GM21529 (cell line): Measurements from ENCODE around the gene PPP3R1.

ENCODE experiments used
- ATAC-seq: cut with Tn5 transposase; IDR thresholded peaks from one replicate; pipeline ENCODE4 v1.9.1; 2021; ENCODE audit not compliant: unreplicated experiment

PPP3R1 gene

DNA sequence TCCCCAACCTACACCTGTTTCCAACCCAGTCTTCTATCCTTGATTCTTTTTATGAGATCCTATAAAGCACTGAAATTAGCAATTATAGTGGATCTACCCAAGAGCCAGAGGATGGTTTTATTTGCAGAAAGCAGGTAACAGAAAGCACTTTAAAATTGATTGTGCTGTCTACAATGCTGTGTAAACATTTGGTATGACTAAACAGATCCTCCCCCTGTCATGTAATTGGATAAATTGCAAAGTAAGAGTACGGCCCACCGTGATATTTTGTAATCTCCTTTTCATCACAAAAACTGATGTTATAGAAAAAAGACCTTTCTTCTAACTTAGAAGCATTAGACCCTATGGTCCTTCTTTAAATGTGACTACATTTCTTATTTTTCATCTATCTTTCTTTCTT, 11.3 kb upstream of the PPP3R1 start:
- no peak for ATAC-seq

DNA sequence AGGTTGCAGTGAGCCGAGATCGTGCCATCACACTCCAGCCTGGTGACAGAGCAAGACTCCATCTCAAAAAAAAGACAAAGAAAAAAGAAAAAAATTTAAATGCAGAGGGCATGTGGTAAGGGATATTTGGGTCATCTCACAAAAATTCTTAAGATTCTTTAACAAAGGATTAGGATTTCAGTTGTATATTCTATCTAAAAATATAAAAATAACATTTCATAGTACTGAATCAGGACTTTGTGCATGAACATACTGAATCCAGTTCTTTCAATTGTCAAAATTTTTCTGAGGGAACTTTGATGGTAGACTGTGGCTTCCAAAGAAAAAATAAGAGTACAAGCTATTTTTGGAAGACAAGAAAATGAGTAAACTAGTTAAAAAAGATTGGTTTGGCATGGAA, 6.5 kb upstream of the PPP3R1 start:
- ATAC-seq = no peak

DNA sequence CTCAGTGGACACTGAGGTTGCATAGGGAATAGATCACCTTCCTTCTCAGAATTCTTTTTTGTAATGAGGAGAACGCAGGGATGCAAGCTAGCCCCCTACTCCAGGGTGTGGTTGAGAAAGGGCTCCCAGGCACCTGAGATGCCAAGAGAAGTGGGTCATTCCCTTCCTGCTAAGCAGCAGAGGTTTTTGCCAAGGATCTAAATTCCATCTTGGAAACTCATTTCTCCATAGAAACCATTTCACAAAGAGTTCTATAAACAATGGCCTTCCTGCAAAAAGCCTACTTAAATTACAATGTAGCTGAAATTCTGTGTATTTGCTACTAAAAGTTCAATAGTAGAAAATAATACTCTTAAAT, 3.7 kb upstream of the PPP3R1 start:
- no peak for ATAC-seq

DNA sequence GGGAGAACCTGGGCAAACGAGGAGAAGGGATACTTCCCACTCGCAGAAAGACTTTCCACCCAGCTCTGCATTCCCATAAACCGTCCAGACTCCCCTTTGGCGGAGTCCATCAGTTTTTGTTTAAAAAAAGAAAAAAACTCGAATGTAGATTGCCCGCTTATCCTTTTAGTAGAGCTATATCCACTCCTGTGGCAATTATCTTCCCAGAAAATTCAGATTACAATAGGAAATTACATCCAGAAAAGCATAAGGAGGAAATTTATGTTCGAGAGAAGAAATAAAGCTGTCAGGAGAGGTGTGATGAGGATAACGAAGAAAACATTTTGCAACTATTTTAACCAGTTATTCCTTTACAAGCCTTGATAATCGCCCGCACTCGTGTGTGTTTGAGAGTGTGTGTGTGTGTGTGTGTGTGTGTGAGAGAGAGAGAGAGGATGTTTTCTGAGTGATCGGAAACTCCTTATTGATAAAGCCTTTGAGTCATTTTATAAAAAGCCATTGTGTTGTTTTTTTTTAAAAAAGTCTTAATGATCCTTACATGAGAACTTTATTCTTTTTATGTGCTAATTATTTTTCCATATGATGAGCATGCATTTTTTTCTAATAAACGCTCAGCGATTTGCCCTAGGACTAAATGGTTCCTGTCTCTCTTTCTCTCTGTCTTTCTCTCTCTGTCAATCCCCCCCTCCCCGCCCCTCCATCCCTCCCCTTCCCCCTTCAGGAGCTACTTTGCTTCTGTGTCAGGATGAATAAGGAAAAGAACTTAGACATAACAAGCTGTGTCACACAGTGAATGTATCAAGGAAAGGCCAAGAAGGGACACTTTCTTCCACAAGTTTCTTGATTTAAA, 1.1 kb upstream of the PPP3R1 start:
- no peak for ATAC-seq

DNA sequence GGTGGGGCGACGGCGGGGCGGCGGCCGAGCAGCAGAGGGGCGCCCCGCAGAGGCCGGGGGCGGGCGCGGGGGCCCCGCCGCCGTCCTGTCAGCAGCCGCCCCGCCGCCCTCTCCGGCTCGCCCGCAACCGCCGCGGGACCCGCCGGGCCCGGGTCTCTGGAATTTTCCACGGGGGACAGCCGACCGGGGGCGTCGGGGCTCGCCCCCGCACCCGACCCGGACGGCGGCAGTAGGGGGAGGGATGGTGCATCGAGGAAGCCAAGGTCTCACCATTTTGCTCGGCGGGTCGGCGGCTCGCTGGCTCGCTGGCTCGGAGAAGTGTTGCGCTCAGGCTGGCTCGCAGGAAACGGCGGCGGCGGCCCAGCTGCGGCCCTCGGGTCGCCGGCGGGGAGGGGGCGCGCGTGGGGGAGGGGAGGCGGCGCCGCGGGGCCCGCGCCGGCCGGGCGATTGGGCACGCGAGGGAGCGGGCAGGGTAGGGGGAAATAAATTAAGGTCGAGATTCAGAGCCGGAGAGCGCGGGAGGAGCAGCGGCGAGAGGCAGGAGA, 405 bp downstream of the PPP3R1 start:
- peak; percentile 8 for ATAC-seq

DNA sequence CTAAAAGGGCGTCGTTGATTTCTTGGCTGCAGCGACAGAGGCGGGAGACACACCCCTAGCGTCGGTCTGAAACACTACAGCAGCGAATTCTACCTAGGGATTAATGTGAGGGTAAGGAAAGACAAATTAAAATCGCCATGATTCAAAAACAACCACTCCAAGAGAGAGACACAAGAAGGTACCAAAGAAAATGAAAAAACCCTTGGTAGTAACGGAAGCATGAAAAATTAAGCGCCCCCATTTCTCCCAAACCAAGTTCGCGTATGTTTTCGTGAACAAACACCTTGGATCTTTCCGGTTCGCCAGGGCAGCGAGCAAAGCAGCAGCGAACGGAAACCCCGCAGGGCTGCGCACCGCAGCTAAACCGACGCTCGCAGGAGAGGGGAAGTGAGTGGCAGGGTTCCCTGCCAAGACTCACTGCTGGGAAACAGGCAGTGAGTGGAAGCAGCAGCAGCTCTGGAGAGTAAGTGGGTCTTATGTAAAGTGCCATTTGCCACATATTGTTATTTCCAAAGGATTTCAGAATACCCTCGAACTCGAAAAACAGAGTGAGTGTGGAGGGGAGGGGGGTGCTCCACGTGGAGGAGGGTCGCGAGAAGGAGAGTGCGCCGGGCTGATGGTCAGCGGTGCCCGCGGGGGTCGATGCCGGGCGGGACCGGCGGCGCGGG, 1.0 kb downstream of the PPP3R1 start:
- ATAC-seq = peak; percentile 57

DNA sequence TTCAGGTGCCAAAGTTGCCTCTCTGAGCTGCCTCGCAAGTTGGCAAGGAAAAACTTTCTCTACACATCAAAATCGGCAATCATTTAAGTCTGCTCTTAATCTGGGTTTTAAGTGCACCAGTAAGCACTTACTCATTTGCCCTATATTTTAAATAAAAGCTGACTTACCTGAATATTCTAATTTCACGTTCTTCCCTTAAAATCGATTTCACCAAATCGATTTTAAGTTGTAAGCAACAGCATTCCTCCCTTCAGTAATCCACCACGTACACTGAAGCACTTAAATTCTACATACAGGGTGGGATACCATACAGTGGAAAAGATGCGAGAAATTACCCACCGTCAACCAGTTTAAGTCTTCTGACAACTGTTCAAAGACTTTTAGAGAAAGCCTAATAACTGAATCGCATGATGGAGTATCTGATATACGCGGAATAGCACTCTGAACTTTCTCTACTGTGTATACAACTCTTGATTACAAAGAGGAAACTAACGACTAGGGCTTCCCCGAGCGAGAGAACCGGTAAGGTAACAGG, 1.6 kb downstream of the PPP3R1 start:
- ATAC-seq = no peak

DNA sequence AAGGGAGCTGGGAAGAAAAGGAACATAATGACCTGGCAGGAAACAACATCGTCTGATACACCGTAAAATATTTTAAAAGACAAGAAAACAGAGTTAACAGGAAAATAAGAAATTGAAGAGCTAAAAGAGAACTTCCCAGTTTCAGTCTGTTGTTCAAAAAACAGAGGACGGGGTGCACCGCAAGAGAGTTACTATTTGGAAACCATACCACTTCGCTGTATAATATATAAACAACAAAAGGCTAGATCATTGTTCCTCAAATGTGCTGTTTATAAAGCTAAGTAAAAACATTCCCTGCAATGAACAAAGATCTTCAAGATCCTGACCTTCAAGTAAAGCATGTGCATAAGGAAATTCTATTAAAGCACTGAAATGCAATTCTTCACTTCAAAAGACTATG, 2.1 kb downstream of the PPP3R1 start:
- no peak for ATAC-seq

DNA sequence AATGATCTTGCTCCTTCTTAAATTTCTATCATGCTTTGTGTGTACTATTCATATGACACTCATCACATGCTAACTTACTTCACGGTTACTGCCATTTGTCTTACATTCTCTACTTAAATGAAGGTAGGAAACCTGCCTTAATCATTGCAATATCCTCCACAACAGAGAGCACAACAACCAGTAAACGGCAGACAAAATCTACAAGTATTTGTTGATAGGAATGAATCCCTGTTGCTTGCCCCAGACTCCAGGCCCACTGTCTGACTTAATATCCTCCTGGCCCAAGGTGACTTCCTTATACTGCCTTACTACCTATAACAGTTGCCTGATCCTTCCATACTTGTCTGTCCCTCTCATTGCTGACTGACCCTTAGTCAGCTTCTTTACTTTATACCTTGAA, 3.5 kb downstream of the PPP3R1 start:
- ATAC-seq = no peak

DNA sequence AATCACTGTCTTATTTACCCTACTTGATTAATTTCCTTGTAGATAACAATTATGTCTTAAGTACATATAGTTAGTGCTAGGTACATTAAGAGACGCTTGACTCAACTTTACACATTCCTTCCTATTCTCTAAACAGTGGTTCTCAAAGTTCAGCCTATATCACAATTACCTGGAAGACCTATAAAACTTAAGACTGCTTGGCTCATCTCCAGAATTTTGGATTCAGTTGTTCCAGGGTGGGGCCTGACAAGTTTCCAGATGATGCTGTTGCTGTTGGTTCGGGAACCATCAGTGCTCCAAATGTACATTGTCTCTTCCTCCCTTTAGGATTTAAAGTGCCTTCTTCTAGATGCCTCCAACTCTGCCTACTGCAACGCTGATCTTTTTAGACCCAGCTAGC, 4.0 kb downstream of the PPP3R1 start:
- no peak for ATAC-seq

DNA sequence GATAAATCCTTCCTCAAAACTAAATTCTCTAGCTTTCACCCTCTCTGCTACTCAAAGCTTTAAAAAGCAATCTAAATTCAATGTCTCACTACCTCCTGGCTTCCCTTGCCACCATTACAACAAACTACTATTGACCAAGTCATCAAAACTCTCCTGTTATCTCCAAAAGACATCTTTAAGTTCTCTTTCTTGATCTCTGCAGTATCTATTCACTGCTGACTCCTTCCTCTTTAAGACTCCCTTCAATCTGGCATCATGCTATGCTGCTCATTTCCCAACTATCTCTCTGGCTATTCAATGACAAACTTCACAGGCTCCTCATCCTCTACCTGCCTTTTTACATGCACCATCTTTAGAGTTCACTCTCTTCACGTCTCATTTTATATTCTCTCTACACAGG, 5.9 kb downstream of the PPP3R1 start:
- no peak for ATAC-seq

DNA sequence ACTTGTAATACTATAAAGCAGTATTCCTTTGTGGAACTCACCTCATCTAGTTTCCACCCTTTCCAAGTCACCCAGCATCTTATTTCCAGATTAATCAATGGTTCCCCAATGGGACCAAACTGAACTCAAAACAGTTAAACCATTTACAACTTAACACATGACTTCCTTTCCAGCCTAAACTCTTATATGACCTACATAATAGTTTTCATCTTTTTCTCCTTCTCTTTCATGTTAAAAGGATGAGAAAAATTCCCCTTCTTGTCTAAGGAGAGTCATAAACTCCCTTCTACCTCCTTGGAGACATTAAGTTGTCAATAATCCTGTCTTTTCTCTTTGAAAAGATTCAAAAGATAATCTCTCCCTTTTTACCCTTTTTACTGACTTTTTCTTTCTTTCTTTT, 6.7 kb downstream of the PPP3R1 start:
- ATAC-seq = no peak

DNA sequence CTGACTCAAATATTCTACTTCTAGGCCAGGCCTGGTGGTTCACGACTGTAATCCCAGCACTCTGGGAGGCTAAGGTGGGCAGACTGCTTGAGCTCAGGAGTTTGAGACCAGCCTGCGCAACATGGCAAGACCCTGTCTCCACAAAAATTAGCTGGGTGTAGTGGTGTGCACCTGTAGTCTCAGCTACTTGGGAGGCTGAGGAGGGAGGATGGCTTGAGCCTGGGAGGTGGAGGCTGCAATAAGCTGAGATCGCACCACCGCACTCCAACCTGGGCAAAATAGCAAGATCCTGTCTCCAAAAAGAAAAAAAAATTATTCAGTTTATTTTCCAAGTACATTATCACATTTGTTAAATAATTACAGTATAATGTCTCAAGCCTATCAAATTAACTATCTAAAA, 7.3 kb downstream of the PPP3R1 start:
- ATAC-seq = no peak

DNA sequence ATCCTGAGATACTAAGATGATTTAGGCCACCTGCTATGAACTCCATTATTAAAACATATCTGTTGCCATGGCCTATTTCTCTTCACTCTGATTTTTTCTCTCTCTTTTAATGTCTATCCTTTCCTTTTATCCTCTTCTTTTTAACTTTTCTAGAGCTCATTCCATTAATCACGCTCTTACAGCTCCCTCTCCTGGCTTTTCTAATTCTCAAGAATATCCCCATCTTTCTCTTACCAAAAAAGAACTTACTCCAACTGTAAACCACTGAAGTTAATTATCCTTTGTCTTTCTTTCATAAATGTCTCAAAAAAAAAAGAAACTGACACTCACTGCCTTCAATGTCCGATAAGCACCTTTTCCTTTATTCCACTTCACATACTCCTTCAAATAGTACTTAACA, 7.9 kb downstream of the PPP3R1 start:
- no peak for ATAC-seq

DNA sequence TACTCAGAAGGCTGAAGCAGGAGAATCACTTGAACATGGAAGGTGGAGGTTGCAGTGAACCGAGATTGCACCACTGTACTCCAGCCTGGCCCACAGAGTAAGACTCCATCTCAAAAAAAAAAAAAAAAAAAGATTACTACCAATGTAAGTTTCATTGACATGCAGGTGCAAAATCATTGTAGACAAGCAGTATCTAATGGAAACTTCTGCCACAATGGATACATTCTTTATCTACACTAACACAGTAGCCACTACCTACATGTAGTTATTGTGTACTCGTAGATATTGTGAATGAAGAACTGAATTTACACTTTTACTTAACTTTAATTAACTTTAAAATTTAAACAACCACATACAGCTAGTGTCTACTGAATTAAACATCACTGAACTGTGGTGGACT, 10.6 kb downstream of the PPP3R1 start:
- ATAC-seq = no peak

DNA sequence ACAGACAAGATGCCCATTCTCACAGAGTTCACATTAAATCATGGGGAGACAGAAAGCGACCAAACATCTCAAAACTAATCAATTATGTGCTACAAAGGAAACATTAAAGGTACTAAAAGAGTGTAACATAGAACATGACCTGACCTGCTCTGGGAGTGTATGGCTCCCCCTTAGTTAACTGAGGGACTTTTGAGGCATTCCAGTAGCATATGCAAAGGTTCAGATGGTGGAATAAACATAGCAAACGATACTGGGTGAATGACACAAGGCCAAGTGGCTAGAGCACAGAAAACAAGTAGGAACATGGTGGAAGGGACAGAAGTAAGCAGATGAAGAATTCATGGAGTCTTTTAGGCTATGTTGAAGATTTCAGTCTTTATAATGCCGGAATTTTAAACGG, 11.9 kb downstream of the PPP3R1 start:
- no peak for ATAC-seq

DNA sequence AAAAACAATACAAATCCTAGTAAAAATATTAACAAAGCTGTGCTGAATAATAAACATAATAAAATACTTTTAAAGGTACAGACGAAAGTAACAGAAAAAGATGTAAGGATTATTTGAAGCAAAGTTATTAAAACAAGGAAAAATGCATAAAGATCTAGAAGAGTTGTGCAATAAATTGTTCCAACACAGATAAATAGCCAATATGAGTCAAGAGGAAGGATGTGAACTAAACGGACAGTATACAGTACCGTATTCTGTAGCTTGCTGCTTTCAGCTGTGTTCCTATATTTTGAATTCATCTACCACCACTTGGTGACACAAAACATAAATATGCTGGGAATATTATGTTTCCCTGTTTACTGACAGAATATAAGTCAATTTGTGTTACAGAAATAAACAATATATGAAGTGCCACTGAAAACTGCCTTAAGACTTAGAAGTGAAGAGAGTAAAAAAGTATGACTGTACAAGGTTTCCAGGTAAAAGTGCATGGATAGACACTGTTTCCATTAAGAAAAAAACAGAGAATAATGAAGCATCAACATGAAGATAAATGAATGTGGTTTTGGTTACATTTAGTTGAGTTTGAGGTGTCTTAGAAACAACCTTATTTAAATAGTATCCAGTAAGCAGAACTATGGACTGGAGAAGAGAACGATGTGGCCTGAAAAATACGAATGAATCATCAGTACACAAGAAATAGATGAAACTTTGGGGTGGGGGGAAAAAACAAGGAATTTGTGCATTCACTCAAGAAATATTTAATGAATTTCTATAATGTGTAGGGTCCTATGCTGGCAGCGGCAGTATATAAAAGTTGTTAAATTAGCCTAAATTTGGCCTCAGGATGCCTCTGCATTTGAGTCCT, 13.1 kb downstream of the PPP3R1 start:
- ATAC-seq = no peak

DNA sequence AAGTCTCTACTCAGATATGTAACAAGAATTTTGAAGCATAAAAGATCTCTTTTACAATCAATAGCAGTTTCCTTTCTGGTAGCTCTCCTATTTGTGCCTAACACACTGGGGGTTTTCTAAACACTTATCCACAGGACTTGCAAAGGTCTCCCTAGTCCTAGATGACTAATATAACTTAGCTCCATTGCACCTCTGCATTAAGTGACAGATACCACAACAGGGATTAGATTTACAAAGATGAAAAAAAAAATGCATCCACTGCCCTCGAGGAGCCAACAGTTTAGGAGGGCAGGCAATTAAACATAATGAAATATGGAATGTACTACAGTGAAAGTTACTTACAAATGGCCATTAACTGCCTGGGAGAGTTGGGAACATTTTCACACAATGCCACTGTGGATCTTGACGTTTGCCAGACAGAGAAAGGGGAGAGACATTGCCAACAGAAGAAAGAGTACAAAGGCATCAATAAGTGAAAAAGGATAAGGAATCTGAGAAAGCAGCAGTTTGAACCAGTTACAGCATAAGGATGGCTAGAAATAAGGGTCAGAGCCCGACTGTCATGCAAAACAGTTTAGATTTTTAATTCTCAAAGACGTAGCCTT, 14.3 kb downstream of the PPP3R1 start:
- ATAC-seq = no peak

DNA sequence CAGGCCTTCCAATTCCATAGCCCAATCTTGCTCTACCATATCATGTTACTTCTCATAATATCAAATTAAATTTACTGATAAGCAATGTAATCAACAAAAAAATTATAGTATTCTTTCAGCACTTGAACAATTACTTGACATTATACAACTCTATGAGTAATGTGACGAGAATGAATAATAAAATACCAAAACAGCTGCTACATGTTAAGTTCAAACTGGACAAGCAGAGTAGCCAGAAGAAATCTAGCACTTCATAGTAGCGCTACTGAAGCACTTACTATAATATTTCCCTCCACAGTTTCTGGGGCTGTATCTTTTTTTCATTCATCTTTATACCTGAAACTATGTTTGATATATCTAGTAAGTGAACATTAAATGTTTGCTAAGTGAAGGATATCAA, 14.9 kb downstream of the PPP3R1 start:
- no peak for ATAC-seq

DNA sequence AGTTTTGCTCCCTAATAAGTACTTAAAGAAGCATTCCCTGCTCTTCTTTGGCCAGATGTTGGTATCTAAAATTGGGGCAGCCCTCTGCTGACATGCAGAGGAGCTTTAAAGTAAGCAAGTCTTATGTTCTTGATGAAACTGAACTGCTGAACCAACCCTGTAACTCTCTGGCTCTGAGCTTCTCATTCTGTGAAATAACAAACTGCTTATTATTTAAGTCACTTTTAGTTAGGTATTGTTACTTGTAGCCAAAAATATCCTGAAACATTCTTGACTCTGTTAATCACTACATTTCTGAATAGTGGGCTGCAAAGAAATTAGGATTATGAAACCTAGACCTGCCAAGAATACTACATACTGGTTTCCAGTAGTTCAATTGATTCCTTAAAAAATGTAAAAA, 15.5 kb downstream of the PPP3R1 start:
- ATAC-seq = no peak
